UCSD-AML1 (cell line): Measurements from ENCODE around the gene COL12A1.
"Not testable (repeated sequence)": the region's sequence is repeated elsewhere in the genome, so short reads cannot be mapped to it uniquely, and the experiment has no call there.

Experiments used
- DNase-seq: peaks from one replicate; lab custom pipeline; 2025; ENCODE audit not compliant: unreplicated experiment; lab: John Stamatoyannopoulos, UW

COL12A1 gene

GRCh38 chr6:75213112-75213511, 7.3 kb upstream of the COL12A1 start:
- DNase-seq, result no peak

GRCh38 chr6:75211920-75212590, 6.2 kb upstream of the COL12A1 start:
- no peak for DNase-seq

- DNase-seq, result no peak
These were observed 5.3 kb upstream of the COL12A1 start for GRCh38 chr6:75210885-75211739.

GRCh38 chr6:75209184-75209723, 3.4 kb upstream of the COL12A1 start:
- DNase-seq, result no peak

- peak; percentile 81 for DNase-seq
These were observed 2.7 kb upstream of the COL12A1 start for GRCh38 chr6:75208298-75209183.

- no peak for DNase-seq
These were observed 906 bp upstream of the COL12A1 start for GRCh38 chr6:75206576-75207342.

- DNase-seq, result no peak
These were observed 686 bp downstream of the COL12A1 start for GRCh38 chr6:75204959-75205775.

GRCh38 chr6:75204217-75204958, 1.5 kb downstream of the COL12A1 start:
- peak; percentile 39 for DNase-seq

GRCh38 chr6:75203721-75204120, 2.1 kb downstream of the COL12A1 start:
- DNase-seq, result no peak

- DNase-seq, result no peak
These were observed 3.1 kb downstream of the COL12A1 start for GRCh38 chr6:75202676-75203131.

- no peak for DNase-seq
These were observed 3.8 kb downstream of the COL12A1 start for GRCh38 chr6:75201901-75202672.

GRCh38 chr6:75201021-75201420, 4.8 kb downstream of the COL12A1 start:
- no peak for DNase-seq

- DNase-seq, result no peak
These were observed 6.0 kb downstream of the COL12A1 start for GRCh38 chr6:75199889-75200288.

- DNase-seq, result no peak
These were observed 9.7 kb downstream of the COL12A1 start for GRCh38 chr6:75196081-75196687.

- DNase-seq, result no peak
These were observed 17.5 kb downstream of the COL12A1 start for GRCh38 chr6:75188221-75188925.

- DNase-seq, result not testable (repeated sequence)
These were observed 19.3 kb downstream of the COL12A1 start for GRCh38 chr6:75186581-75186980.

- no peak for DNase-seq
These were observed 22.7 kb downstream of the COL12A1 start for GRCh38 chr6:75183099-75183541.
